ENCODE measurements around the gene PRSS57.
"Not testable (repeated sequence)": the region's sequence is repeated elsewhere in the genome, so short reads cannot be mapped to it uniquely, and the experiment has no call there.

The PRSS57 gene

DNA sequence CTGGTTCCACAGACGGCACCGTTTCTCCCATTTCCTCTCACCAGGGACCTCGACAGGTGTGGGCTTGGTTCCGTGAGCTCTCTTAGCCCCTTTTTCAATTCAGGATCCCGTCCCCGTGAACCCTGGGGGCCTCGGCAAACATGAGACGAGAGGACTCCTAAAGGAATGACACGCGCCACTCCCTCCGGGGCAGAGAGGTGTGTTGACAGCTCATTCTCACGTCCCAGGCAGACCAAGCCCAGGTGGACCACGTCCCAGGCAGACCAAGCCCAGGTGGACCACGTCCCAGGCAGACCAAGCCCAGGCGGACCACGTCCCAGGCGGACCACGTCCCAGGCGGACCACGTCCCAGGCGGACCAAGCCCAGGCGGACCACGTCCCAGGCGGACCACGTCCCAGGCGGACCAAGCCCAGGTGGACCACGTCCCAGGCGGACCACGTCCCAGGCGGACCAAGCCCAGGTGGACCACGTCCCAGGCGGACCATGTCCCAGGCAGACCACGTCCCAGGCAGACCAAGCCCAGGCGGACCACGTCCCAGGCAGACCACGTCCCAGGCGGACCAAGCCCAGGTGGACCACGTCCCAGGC is 28.2 kb downstream of the PRSS57 start:
- not testable (repeated sequence) for DNase-seq

DNA sequence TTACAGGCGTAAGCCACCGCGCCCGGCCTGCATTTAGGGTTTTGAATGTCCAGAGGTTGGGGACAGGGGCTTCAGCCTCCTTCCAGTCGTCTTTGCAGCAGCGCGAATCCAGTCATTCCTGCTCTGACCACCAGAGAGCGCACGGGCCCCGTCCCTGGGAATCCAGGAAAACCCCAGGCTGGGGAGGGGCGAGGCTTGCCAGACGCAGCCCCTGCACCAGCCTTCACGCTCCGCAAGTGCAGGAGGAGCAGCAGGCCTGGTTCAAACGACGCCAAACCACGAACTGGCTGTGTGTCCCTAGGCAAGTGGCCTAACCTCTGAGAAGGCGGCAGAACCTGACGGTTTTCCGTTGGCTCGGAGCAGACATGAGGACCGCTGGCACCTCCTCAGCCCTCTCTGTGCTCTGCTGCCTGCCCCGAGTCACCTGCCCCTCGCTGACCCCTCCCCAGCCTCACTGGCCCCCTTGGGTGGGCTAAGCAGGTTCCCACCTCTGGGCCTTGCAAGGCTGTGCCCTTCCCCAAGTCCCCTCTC is 30.3 kb downstream of the PRSS57 start:
- DNase-seq, result peak; percentile 92

DNA sequence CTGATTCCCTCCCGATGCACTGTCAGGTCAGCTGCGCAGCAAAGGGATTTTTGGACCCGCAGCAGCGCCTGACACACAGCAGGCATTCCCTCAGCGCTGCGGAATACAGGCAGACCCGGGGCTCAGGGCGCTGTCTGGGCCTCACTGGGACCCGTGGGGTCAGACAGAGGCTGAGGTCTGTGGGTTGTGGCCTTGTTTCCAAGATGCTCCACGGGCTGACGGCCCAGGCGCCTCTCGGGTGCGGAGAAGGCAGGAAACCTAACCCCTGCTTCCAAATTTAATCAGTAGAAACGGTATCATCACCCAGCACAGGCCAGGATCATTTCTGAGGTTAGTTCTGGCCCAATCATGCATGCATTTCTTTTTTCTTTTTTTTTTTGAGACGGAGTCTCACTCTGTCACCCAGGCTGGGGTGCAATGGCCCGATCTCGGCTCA is 31.6 kb downstream of the PRSS57 start:
- no peak for DNase-seq

DNA sequence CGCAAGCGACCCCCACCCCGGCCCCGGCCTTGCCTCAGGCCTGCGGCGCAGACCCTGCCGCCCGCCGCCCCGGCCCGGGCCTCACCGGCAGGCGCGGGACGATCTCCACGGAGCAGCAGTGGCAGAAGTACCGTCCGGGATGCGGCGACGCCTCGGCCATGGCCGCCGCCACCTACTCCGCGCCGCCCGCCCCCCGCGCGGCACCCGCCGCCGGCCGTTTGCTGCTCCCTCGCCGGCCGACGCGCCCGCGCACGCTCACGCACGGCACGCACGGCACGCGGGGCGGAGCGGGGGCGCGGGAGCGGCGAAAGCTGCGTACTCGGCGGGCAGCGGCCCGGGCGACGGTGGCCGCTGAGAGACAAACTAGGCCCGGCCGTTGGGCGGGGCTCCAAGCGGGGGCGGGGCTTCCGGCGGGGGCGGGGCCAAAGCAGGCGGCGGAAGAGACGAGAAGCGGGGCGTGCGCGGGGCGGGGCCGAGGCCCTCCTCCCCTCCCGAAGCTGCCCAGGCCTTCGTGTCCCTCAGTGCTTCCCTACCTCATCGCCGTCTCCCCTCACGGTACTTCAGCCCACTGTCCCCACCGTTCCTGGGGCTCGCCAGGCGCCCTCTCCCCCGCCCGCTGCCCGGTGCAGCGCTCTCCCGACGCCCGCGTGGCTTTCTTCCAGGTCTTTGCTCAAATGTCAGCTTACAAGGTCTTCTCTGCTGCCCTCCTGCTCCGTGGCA is 32.1 kb downstream of the PRSS57 start, which contains the start of gene RNF126:
Gene RNF126 (minus strand): TSS at position 253 of the 720 bp plus-strand sequence. CDS start 93 bp downstream, at position 160.
- DNase-seq, result peak; percentile 94

DNA sequence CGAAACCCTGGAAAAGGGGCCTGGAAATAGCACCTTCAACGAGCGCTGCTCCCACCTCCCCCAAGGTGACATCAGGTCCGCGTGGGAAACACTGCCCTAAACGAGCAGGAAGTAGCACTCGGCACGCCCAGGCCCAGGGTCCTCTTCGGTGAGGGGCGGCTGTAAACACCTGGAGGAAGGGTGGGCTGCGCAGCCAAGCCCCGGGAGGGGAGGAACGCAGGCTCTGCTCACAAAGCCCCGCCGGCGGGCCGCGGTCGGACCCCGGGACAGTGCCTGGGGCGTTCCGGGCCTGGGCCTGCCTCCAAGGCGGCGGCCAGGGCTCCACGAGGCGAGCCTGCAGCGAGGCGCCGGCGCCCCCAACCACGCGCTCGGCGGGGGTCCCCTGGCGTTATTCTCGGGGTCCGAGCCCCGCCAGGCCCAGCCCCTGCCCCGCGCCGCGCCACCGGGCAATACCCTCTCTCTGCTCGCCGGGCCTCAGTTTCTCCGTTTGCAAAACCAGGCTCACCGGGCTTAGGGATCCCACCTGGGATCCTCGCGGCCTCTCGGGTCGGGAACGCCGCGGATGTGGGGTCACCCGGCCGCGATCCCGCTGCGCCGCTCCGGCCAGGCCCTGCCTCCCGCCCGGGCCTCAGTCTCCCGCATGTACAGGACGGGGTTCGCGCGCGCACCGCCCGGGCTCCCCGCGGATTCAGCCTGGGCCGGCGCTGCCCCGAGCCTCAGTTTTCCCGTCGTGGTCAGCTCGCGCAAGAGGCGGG is 32.9 kb downstream of the PRSS57 start:
- DNase-seq, result peak; percentile 82

DNA sequence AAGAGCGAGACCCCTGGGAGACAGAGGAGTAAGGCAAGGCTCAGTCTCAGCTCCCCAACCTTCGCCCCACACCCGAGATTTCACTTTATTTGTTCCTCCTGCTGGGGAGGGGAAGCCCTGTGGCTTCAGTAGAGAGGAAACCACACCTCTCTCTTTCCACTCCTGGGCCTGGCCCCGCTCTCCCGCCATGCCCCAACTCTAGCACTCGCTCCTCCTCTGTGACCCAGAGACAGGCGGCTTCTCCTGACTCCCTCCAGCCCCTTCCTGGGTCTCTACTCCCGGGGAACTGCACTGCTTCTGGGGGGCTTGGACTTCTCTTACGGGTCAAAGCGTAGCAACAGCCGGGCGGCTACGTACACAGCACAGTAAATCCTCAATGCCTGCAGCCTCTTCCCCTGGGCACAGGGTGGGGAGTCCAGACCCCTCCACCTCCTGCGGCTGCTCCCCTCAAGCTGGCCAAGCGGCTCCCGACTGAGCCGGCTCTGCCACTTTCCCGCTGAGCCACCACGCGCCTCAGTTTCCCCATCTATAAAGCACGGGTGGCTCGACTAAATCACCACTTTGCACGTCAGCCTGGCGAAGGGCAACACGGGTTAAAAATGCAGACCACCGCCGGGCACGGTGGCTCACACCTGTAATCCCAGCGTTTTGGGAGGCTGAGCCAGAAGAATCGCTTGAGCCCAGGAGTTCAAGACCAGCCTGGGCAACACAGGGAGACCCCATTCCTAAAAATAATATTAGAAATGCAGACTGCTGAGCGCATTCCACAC is 33.6 kb downstream of the PRSS57 start:
- DNase-seq, result peak; percentile 75

DNA sequence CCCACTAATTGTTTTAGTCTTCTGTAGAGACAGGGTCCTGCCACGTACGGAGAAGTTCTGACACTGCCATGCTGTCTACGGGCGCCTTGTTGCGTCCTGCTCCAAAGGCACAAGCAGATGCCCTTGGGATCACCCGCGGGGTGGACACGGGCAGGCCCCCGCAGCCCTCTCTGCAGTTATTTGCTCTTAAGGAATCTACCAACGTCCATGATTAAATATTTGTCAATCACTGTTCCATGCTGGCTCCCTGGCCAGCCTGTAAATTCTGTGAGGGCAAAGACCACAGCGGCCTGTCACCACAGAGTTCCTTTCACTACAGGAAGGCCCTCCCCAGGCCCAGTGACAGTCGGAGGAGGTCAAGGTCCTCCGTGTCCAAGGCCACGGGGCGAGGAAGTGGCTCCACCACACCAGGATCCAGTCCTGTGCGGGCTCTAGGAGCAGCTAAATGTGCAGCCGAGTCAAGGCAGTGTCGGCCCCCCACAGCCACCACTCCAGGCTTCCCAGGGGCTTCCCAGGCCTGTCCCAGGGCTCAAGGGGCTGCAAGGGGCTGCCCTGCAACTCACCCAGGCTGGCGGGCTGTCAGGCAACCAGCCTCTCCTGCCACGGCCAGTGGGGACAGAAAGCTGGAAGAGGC is 34.3 kb downstream of the PRSS57 start:
- DNase-seq, result no peak

DNA sequence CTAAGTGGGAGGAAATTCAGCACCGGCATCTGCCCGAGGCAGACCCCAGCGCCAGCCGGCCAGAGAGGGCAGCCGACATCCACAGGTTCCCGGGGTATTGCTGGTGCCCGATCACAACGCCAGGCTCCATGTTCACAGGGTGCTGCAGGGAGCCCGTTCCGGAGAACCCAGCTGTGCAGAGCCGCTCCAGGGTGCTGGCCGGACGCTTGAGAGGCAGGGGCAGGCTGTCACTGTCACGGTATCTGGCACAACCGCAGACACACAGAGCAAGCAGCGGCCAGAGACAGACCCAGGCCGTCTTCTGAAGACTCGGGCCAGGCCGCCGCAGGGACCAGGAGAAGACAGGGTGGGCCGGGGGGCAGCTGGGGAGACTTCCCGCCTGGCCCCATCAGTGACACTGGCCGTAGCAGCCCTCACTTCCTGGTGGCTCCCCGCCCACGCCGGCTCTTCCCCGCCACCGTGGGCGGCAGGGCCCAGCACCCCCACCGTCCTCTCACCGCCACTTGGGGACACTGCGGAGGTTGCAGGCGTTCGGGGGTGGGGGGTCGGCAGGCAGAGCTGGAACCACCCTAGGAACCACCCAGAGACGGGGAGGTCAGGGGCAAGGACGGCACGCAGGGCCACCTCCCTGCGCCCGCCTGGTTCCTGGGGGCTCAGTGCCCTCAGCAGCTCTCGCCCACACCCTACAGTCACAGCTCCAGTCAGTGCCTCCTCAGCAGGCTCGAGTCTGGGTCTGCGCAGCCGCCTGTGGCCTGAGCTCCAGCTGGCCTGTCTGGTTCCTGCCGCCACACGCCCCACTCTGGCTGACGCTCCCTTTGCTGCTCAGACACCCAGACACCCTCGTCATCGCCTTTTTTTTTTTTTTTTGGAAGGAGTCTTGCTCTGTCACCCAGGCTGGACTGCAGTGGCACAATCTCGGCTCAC is 36.1 kb downstream of the PRSS57 start:
- no peak for DNase-seq

DNA sequence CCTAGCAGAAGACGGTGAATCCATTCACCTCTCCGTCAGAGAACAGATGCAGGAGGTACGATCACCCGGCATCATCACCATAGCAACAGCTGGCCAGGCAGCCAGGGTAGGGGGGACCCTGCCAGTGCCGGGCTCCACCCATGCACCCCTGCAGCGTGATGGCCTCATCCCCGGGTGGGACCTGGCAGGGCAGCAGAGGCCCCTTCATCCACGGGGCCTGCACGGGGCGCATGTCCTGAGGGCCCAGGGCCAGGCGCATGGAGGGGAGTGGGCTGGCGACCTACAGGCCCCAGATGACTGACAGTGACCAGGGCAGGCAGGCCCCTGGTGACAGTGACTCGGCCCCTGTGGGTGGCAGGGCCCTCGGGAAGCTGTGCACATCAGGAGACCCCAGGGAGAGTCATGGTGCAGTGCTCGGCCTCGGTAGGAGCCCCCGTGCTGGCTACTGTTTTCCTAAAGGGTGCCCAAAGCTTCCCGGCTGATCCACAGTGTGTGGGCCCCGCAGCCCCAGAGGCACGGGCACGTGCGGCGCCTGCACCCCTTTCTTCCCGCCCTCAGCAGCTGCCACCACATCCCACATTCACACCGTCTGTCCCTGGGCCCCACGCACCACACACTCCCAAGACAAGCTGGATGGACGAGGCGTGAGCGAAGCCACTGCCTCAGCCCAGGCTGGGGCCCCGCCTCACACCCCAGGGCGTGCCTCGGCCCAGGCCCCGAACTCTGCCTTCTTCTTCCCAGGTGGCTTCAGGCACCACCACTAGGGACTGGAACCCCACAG is 37.0 kb downstream of the PRSS57 start:
- no peak for DNase-seq

DNA sequence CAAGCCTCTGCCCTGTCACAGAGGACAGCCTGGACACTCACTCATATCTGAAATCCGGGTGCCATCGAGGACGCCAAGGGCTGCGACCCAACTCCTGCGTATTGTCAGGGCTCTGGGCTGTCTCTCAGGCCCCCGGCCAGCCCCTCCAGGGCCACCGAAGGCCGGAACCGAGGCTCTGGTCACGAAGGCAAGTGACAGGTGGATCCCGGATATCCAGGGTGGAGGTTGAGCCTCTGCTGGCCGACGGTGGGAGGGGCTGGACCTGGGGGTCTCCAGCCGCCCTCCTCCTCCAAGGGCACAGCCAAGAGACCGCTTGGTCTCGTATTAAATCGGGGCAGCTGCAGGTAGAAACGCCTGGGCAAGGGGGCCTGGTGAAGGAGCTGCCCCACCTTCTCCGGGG is 37.6 kb downstream of the PRSS57 start:
- DNase-seq, result no peak

DNA sequence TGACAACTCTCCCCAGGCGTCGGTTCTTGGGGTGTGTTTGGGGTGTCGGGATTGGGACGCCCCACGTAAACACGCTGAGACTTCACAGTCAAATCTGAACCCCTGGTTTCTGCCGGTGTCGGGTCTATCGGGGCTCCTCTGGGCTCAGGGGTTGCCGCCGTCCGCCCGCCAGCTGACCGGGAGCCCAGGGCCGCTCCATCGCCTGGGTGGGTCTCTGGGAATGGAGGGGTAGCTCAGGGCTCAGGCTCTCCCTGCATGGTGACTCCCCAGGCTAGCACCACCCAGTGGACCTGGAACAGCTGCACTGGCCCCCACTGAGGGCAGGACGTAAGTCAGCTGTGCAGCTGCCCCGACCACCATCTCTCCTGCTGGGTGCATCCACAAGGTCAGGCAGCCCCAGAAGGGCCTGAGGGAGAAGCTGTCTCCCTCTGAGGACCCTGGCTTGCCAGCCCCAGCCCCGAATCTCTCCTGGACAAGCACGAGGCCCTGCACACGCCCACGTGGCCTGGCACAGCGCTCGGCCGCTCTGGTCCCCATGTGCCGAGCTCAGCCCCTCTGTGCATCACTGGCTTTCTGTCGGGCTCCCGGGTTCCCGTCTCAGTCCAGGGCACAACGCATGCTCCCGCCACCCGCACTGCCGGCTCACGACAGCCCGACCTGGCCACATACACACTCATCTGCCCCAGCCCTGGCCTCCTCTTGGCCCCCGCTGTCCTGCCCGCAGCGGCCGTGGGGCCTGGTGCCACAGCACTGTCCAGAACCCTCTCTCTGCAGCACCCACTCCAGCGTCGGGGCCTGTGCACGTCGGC is 38.3 kb downstream of the PRSS57 start:
- no peak for DNase-seq

DNA sequence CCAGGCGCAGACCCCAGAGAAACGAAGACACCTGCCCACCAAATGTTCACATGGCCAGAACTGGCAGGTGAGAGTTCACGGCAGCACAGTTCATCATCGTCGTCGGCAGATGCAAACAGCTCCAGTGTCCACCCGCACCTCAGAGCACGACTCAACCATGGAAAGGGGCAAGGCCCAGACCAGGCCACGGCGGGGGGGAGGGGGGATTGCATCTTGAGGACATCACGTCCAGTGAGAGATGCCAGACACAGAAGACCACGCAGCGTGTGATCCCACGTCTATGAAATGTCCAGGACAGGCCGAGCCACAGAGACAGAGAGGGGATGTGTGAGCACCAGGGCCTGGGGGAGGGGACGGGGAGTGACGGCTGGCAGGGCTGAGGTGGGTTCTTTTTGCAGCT is 39.6 kb downstream of the PRSS57 start:
- DNase-seq, result no peak

DNA sequence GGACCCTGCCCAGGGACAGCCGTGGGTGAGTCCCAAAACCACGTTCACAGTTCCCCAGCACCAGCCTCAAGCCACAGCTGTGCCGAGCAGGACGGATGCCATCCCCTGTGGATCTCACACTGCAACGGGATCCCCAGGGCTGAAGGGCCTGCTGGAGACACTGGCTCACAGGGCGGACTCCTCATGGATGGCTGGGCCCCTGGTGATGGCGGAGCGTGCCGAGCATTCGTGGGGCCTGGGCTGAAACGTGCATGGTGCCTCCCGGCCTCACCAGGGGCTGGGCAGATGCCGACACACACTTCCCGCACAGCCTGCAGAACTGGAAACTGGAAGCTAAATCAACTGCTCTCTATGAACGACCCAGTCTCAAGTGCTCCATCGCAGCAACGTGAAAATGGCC is 41.8 kb downstream of the PRSS57 start:
- no peak for DNase-seq

DNA sequence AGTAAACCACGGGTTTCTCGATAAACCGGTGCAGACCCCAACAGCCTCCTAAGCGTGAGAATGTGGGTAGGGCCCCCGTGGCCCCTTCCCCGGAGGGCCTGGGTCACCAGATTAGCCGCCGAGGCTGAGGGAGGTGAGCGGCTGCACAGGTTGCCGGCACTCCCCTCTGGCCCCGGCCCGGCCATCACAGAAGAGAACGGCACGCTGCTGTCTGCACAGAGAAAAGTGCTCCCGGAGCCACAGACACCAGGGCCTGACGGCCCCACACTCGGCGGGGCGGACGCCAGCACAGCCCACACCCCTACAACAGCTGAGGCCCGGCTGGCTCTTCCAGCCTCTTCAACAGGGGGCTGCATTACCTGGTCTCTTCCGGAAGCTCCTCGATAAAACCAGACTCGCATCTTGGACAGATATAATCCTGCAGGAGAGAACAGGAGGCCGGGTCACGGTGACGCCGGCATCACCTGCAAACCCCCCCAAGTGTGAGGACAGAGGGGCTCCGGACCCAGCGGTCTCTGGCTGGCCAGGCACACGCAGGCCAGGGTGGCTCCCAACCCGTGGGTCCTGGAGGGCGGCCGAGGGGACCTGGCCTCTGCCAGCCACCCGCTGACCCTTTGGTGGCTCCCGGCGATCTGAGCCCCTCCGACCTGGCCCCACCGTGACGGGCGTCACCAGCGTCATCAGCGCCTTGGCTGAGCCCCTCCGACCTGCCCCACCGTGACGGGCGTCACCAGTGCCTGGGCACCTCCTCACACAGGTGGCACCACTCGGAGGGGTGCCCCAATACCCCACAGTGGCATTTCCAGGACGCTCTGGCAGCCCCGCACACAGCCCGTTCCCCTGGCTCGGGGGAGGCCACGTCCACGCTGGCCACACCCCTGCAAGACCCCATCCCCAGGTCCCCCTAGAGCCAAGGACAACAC is 42.5 kb downstream of the PRSS57 start:
- DNase-seq, result no peak

DNA sequence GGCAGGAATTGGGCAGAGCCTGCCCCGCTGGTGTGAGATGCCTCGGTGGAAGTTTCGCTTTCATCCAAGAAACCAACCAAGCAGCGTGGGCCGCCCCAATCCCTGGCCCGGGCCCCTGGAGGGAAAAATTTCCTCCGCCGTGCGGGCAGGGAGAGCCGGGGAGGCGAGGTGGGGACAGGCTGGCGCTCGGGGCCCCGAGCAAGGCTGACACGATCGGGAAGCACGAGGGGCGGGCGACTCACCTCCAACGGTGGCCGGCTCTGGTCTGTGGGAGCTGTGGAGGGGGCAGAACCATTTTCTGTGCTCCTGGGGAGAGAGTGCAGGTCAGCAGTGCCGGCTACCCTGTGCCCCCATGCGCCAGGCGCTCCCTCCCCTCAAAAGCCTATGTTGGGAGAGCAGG is 43.3 kb downstream of the PRSS57 start:
- DNase-seq, result no peak

DNA sequence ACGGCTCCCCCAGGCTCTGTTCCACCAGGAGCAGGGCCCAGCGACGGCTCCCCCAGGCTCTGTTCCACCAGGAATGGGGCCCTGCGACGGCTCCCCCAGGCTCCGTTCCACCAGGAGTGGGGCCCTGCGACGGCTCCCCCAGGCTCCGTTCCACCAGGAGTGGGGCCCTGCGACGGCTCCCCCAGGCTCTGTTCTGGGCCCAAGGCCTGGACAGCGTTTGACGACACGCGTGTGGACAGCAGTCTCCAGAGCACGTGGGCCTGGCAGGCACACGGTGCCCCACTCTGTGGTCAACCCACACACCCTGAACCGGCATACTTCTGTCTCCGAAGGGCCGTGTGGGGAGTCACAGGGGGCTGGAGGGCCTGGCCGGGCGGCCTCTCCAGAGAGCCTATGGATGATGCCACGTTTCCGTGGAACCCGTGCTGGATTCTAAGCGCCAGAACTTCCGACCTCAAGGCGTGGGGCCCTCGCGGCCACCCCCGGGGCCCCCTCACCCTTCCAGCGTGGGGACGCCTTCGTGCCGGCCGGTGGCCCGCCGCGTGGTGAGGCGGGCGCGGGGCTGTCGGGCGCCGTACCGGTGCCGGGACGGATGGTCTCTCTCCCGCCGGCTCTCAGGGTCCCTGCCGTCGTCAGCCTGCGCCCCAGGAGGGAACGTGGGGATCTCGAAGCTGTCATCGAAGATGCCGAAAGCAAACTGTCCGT is 44.0 kb downstream of the PRSS57 start:
- DNase-seq, result no peak

DNA sequence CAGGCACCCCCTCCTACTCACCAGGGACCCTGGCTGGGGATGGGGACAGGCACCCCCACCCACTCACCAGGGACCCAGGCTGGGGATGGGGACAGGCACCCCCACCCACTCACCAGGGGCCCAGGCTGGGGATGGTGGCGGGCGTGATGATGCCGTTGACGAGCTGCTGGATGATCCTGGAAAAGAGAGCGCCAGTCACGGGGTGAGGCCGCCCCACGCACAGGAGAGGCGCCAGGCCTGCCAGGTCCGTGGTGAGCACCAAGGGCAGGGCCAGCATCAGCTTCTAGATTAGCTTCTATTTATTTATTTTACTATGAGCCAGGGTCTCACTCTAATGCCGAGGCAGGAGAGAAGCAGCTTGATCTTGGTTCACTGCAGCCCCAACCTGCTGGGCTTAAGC is 45.1 kb downstream of the PRSS57 start:
- DNase-seq, result no peak

Measured in stimulated activated CD8-positive, alpha-beta memory T cell treated with anti-CD3 and anti-CD28 coated beads, Interleukin-4, amount 100 ng/mL, for 48 hours (primary cell).